HepG2 (cell line): ENCODE measurements around the gene DMXL2. TPM values are rescaled to one million over a fixed set of nuclear protein-coding genes. Genes with fewer than 3 reads are reported as not detected.

Experiments
- ATAC-seq: fragments of 200-7000 bp; cut with Tn5 transposase; 3 replicates; pipeline ENCODE4 v1.9.1; 2020; ENCODE audit warnings: mild to moderate bottlenecking, moderate library complexity
- BruUV-seq: library from RNA; stranded (reverse); fragments of 400-500 nt; replicated peaks from 2 replicates; lab custom pipeline; 2021; lab: Mats Ljungman, UMichigan
- CTCF ChIA-PET: fragments of 300-600 bp; formaldehyde crosslinking; extraction: SDS; loops from one replicate; lab custom pipeline; 2021; ENCODE audit warnings: low total read pairs, inconsistent platforms, low intra/inter-chr PET ratio; lab: Yijun Ruan, JAX
- POLR2A ChIA-PET: fragments of 350-600 bp; sonication (Branson Sonifier 250); formaldehyde crosslinking; loops from one replicate; lab custom pipeline; 2020; ENCODE audit warnings: antibody characterized with exemption, inconsistent platforms; lab: Yijun Ruan, JAX
- DNase-seq: peaks from one replicate; pipeline ENCODE4 v3.0.0-alpha.2; 2015; ENCODE audit warnings: low spot score
- FAIRE-seq: peaks from 3 replicates; lab custom pipeline; 2011; peaks lifted over from hg19 to GRCh38; lab: Jason Lieb, UNC
- H2AFZ ChIP-seq: one replicate; pipeline ENCODE4 v1.6.1; 2011; ENCODE audit warnings: low read length, inconsistent platforms
- H3K27ac ChIP-seq: fragments of 300-600 bp; 3 replicates; pipeline ENCODE4 v1.8.0; 2011; ENCODE audit warnings: mixed run types, mild to moderate bottlenecking, mixed read lengths, low read length, inconsistent platforms; ENCODE audit not compliant: insufficient read depth; ENCODE audit errors: extremely low read length
- H3K27me3 ChIP-seq, 2 experiments: fragments of 200-600 bp in 1 of 2; 2 replicates in 1 of 2; 3 replicates in 1 of 2; pipeline versions ENCODE4 v1.6.0 to v1.8.0; 2011; ENCODE audit warnings: low read length in 2 of 2, mild to moderate bottlenecking in 2 of 2, moderate library complexity in 2 of 2, inconsistent platforms in 1 of 2; ENCODE audit not compliant: insufficient read depth in 2 of 2, control insufficient read depth in 1 of 2
- H3K36me3 ChIP-seq, 2 experiments: fragments of 200-600 bp in 1 of 2; replicated peaks in 1 of 2; 2 replicates in 1 of 2; 3 replicates in 1 of 2; pipeline versions ENCODE4 v1.5.1 to v1.8.0; 2011; ENCODE audit warnings: low read length in 2 of 2, inconsistent platforms in 1 of 2; ENCODE audit not compliant: insufficient read depth in 2 of 2, control insufficient read depth in 1 of 2
- H3K4me1 ChIP-seq: 2 replicates; pipeline ENCODE4 v1.5.1; 2012; ENCODE audit warnings: low read length, inconsistent platforms; ENCODE audit not compliant: insufficient read depth
- H3K4me2 ChIP-seq: 2 replicates; pipeline ENCODE4 v1.6.0; 2011; ENCODE audit warnings: low read depth, low read length, inconsistent platforms
- H3K4me3 ChIP-seq, 3 experiments: fragments of 200-600 bp in 1 of 3; sonication (generic), shearing (Covaris generic) in 1 of 3; replicated peaks in 1 of 3; 2 replicates each; pipeline ENCODE4 v1.5.1; 2011 to 2016; ENCODE audit warnings: low read length in 3 of 3, inconsistent platforms in 2 of 3, low read depth in 2 of 3, mild to moderate bottlenecking in 2 of 3, control low read depth in 1 of 3, mixed read lengths in 1 of 3; ENCODE audit not compliant: insufficient read depth in 1 of 3
- H3K79me2 ChIP-seq: one replicate; pipeline ENCODE4 v1.6.1; 2011; ENCODE audit warnings: low read length, inconsistent platforms; ENCODE audit not compliant: insufficient read depth
- H3K9ac ChIP-seq: 2 replicates; pipeline ENCODE4 v1.6.0; 2011; ENCODE audit warnings: mild to moderate bottlenecking, low read depth, low read length, inconsistent platforms; ENCODE audit not compliant: insufficient read depth
- H3K9me3 ChIP-seq: 2 replicates; pipeline ENCODE4 v1.5.1; 2012; ENCODE audit warnings: mild to moderate bottlenecking, low read length
- H4K20me1 ChIP-seq: 2 replicates; pipeline ENCODE4 v1.6.0; 2011; ENCODE audit warnings: inconsistent platforms, mild to moderate bottlenecking, low read length, moderate library complexity; ENCODE audit not compliant: insufficient read depth
- CREB1 ChIP-seq, 2 experiments: fragments of 450-650 bp in 1 of 2; IDR thresholded peaks; 2 replicates each; pipeline ENCODE4 v1.6.1; 2016 to 2017; ENCODE audit warnings: control low read depth in 1 of 2, mild to moderate bottlenecking in 1 of 2, missing compliant biosample characterization in 1 of 2, missing genetic modification characterization in 1 of 2
- DZIP1 ChIP-seq: sonication (generic); formaldehyde crosslinking; IDR thresholded peaks from 2 replicates; pipeline ENCODE4 v1.5.0; 2020; ENCODE audit warnings: mild to moderate bottlenecking, missing genetic modification reagents
- ELF3 ChIP-seq: IDR thresholded peaks from 2 replicates; pipeline ENCODE4 v1.6.1; 2016; ENCODE audit warnings: missing genetic modification reagents, missing compliant biosample characterization
- FOXC1 ChIP-seq: sonication (generic); formaldehyde crosslinking; IDR thresholded peaks from 2 replicates; pipeline ENCODE4 v1.8.0; 2022; ENCODE audit warnings: mild to moderate bottlenecking, missing genetic modification reagents, borderline replicate concordance
- HOXA9 ChIP-seq: sonication (generic); formaldehyde crosslinking; IDR thresholded peaks from 2 replicates; pipeline ENCODE4 v1.8.1; 2022; ENCODE audit warnings: missing genetic modification reagents, mild to moderate bottlenecking, moderate library complexity, borderline replicate concordance
- MXD4 ChIP-seq: IDR thresholded peaks from 2 replicates; pipeline ENCODE4 v1.6.1; 2016; ENCODE audit warnings: mild to moderate bottlenecking, missing biosample characterization, missing genetic modification reagents
- NR2F6 ChIP-seq, 2 experiments: IDR thresholded peaks; 2 replicates each; pipeline ENCODE4 v1.6.1; 2016; ENCODE audit warnings: antibody characterized with exemption in 1 of 2, mild to moderate bottlenecking in 1 of 2
- RCOR2 ChIP-seq: IDR thresholded peaks from 2 replicates; pipeline ENCODE4 v1.6.1; 2016; ENCODE audit warnings: missing biosample characterization, missing genetic modification reagents
- ZNF274 ChIP-seq: sonication (generic); formaldehyde crosslinking; IDR thresholded peaks from 2 replicates; pipeline ENCODE4 v1.5.1; 2020; ENCODE audit warnings: mild to moderate bottlenecking, missing genetic modification reagents
- ZNF530 ChIP-seq: sonication (generic); formaldehyde crosslinking; IDR thresholded peaks from 2 replicates; pipeline ENCODE4 v1.5.0; 2020; ENCODE audit warnings: low read depth, mild to moderate bottlenecking, missing genetic modification reagents
- ZNF552 ChIP-seq: sonication (generic); formaldehyde crosslinking; IDR thresholded peaks from 2 replicates; pipeline ENCODE4 v1.9.0; 2022; ENCODE audit warnings: missing genetic modification reagents, mild to moderate bottlenecking, borderline replicate concordance
- ZNF598 ChIP-seq: sonication (generic); formaldehyde crosslinking; IDR thresholded peaks from 2 replicates; pipeline ENCODE4 v1.5.1; 2020; ENCODE audit warnings: mild to moderate bottlenecking, missing genetic modification reagents, borderline replicate concordance
- WGBS: methylation state at CpG from one replicate; pipeline ENCODE4 v1.1.6; 2017; ENCODE audit warnings: low lambda C conversion rate; 5-methylcytosine and 5-hydroxymethylcytosine counted together
- in situ Hi-C: cut with HindIII; loops from 2 replicates; pipeline ENCODE4 v1.10.0; 2017; ENCODE audit warnings: low pct_unique_long_range_greater_than_20kb; ENCODE audit not compliant: extremely low pct_ligation_motif_present
- intact Hi-C: fragments of 100-400 bp; cut with micrococcal nuclease; formaldehyde crosslinking; loops from one replicate; pipeline ENCODE4 v1.10.0; 2022; ENCODE audit not compliant: unreplicated experiment
- polyA plus RNA-seq, 8 experiments: library from polyadenylated mRNA; depleted of rRNA in 3 of 8; stranded (reverse) in 7 of 8; unstranded in 1 of 8; fragments of >200 nt; fragmentation: Illumina TruSeq in 4 of 8; extraction: Trizol in 4 of 8; gene quantifications; 2 replicates each; pipeline versions ENCODE4 v1.2.1 to v1.2.3, GENCODE V29; 2011 to 2016; ENCODE audit warnings: low read depth in 4 of 8, missing spikeins in 1 of 8, mixed read lengths in 1 of 8; ENCODE audit not compliant: insufficient read depth in 1 of 8
- total RNA-seq, 5 experiments: library from RNA; depleted of rRNA; stranded (reverse); fragments of >200 nt; fragmentation: Illumina TruSeq; extraction: Trizol; gene quantifications; 2 replicates each; pipeline ENCODE4 v1.2.3, GENCODE V29; 2016; ENCODE audit warnings: low read depth in 1 of 5

The DMXL2 gene
- total and polyA plus RNA-seq, 2 of the 13 experiments (the other 11 are each of a cell fraction or from before 2014, with no cell fraction given): 11.6 to 15.3 TPM

GRCh38 chr15:51516291-51516690, 106.3 kb downstream of the DMXL2 start:
- Histone ChIP-seq H3K9me3 (no peaks in the 10 kb centered on the region), H3K36me3 (no peaks in the 10 kb centered on the region), H3K9ac (no peak overlapping the region), H3K27ac (no peak overlapping the region), H3K27me3 (no peaks in the 10 kb centered on the region), H3K4me1 (no peaks in the 10 kb centered on the region), H2AFZ (no peak overlapping the region), H4K20me1 (no peaks in the 10 kb centered on the region), H3K79me2 (no peaks in the 10 kb centered on the region), H3K4me3 (no peak overlapping the region), H3K4me2 (no peak overlapping the region)
- TF ChIP-seq ZNF530 (CRISPR knock-in tag): no peak
- TF ChIP-seq ELF3 (CRISPR knock-in tag): no peak
- no peak for TF ChIP-seq RCOR2 (CRISPR knock-in tag)
- no peak for TF ChIP-seq NR2F6 (IDR thresholded peaks at IDR 0.05)
- no peak for TF ChIP-seq NR2F6 (CRISPR knock-in tag; IDR thresholded peaks at IDR 0.05)
- no peak for TF ChIP-seq FOXC1 (CRISPR knock-in tag)
- TF ChIP-seq ZNF598 (CRISPR knock-in tag): no peak
- TF ChIP-seq ZNF274 (CRISPR knock-in tag): no peak
- TF ChIP-seq ZNF552 (CRISPR knock-in tag): no peak
- no peak for TF ChIP-seq CREB1 (IDR thresholded peaks at IDR 0.05)
- no peak for TF ChIP-seq CREB1 (CRISPR knock-in tag; IDR thresholded peaks at IDR 0.05)
- TF ChIP-seq HOXA9: no peak
- no peak for TF ChIP-seq DZIP1 (CRISPR knock-in tag)
- TF ChIP-seq MXD4: no peak
- intact Hi-C loops: no loop called here
- WGBS: 96% methylated on average over 1 of the region's 1 CpG
- in situ Hi-C loops: no loop called here
- ChIA-PET POLR2A (no interaction called here), CTCF (no interaction called here)
- no TSS peak for BruUV-seq
- ATAC-seq: no peak
- FAIRE-seq: no peak
- DNase-seq: no peak
